Stimulated activated CD4-positive, alpha-beta T cell treated with anti-CD3 and anti-CD28 coated beads, Interleukin-12 subunit alpha, Interleukin-12 subunit beta, amount 100 ng/mL, for 24 hours (primary cell): Measurements from ENCODE around the gene FXYD4.
"Not testable (repeated sequence)": the region's sequence is repeated elsewhere in the genome, so short reads cannot be mapped to it uniquely, and the experiment has no call there.

Experiments used
- DNase-seq, 2 experiments: peaks; one replicate each; pipeline ENCODE4 v3.0.0-alpha.2; 2020; ENCODE audit warnings: low read depth in 2 of 2

The FXYD4 gene

GRCh38 chr10:43375401-43376020 is 4.1 kb downstream of the FXYD4 start:
- DNase-seq, result no peak

GRCh38 chr10:43376046-43376635 is 4.7 kb downstream of the FXYD4 start:
- no peak for DNase-seq

DNA sequence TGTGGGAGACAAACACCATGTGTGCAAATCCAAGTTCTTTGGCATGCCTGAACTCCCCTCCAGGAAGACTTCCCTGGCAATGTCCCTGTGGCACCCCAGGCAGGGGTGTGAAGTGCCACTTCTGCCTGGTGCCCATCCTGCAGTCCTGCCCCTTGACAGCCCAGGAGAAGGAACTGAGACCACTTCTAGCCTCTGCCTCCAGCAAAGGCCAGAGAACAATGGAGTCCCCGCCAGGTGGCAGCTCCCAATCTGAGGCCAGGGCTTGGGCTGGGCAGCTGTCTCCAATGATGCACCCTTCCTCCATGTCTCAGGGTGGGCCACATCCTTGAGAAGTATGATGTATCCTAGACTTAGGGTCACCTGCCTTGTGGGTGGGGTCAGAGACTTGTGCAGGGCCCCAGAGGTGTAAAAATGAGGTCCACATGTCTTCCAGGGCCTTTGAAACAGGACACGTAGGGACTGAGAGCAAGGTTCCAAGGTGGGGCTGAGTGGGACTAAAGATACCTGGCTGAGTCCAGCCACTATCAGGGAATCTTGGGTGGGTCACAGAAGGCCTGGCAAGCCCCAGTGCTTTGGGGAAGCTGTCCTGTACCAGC is 5.5 kb downstream of the FXYD4 start:
- no peak for DNase-seq

GRCh38 chr10:43377424-43377883 is 6.0 kb downstream of the FXYD4 start:
- DNase-seq, result no peak

DNA sequence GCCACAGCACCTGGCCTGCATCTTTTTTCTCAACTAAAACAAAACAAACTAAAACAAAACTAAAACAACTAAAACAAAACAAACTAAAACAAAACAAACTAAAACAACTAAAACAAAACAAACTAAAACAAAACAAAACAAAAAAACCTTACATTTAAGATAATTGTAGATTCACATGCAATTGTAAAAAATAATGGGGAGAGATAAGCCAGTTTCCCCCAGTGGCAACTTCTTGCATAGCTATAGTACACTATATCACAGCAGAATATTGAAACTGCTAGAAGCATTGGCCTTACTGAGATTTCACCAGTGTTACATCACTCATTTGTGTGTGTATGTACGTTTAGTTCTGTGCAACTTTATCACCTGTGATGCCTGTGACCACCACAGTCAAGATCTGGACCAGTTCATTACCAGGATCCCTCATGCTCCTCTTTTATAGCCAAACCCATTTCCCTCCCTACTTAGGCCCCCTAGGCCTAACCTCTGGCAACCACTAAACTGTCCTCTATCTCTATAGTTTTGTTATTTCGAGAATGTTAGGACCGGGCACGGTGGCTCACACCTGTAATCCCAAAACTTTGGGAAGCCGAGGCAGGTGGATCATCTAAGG is 9.3 kb downstream of the FXYD4 start:
- DNase-seq, result no peak

- DNase-seq, result no peak
These were observed 12.0 kb downstream of the FXYD4 start for GRCh38 chr10:43383204-43383971.

- no peak for DNase-seq
These were observed 13.1 kb downstream of the FXYD4 start for GRCh38 chr10:43384252-43385221.

- no peak for DNase-seq
These were observed 14.1 kb downstream of the FXYD4 start for GRCh38 chr10:43385412-43386004.

DNA sequence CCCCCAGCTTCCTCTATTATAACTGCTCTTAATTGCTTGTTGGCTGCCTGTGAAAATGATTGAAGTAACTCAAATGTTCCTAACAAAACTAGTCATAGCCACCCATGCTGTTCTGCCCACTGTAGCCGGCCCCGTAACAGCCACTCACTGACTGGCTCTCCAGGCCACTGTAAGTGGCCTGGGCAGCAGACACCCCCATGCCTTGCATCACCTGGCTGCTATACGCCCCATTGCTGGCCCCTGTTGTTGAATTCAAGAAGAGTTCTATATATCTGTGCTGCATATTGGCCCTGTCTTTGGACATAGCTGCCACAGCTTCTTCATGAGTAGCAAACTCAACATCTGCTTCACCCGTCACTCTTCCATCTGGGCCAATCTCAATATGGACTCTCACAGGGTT is 15.1 kb downstream of the FXYD4 start:
- DNase-seq, result no peak

DNA sequence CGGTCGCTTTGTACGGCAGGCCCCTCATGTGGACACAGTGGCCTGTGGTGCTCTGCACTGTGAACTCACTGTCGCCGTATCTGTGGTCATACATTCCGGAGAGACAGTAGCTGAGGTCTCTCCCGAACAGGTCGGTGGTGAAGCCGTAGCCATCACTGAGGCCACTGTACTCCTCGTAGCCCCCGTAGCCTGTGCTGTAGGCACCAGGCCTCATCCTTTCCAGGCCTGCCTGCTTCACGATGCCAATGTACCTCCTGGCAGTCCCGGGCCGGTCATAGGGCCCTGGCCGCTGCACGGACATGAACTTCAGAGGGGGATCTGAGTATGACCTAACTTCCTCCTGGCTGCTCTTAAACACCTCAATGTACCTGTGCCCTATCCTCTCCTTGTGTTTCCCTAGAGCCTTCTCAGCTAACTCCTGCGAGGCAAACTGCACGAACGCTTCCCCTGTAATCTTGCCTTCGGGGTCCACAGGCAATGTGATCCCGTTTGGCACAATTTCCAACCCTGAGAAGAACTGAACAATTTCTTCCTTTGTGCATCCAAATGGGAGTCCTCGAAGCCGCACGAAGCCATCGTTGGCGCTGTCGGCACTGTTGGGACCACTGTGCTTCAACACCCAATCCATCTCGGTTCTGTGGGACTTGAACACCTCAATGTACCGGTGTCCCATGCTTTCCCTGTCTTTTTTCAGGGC is 15.7 kb downstream of the FXYD4 start:
- no peak for DNase-seq

DNA sequence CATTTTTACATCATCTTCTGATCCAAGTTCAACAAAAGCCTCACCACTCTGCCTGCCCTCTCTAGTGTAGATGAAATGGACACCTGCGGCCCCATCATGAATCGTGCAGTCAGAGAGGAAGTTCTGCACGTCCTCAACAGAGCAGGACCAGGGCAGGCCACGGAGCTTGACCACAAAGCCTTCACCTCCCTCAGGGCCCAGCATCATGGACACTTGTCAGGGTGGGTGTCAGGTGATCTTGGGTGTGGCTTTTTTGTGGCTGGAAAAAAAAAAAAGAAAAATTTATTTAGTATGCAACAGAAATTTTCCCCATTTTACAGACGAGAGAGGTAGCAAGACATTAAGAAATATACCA is 16.2 kb downstream of the FXYD4 start:
- no peak for DNase-seq

GRCh38 chr10:43389867-43390266 is 18.4 kb downstream of the FXYD4 start:
- DNase-seq, result no peak

- DNase-seq, result no peak
These were observed 18.9 kb downstream of the FXYD4 start for GRCh38 chr10:43390333-43390732.

- DNase-seq, result no peak
These were observed 19.3 kb downstream of the FXYD4 start for GRCh38 chr10:43390759-43391158.

GRCh38 chr10:43391496-43391895 is 20.1 kb downstream of the FXYD4 start:
- DNase-seq, result no peak

- DNase-seq, result no peak
These were observed 21.3 kb downstream of the FXYD4 start for GRCh38 chr10:43392748-43393147.

DNA sequence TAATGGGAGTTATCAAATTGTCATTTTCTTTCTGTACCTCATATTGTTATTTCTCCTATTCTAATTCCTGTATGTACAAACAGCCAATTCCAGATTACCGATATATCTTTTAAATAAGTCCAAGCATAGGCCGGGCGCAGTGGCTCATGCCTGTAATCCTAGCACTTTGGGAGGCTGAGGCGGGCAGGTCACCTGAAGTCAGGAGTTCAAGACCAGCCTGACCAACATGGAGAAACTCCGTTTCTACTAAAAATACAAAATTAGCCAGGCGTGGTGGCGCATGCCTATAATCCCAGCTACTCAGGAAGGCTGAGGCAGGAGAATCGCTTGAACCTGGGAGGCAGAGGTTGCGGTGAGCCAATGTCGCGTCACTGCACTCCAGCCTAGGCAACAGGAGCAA is 21.8 kb downstream of the FXYD4 start:
- DNase-seq, result not testable (repeated sequence)

GRCh38 chr10:43393606-43394360 is 22.3 kb downstream of the FXYD4 start:
- no peak for DNase-seq

DNA sequence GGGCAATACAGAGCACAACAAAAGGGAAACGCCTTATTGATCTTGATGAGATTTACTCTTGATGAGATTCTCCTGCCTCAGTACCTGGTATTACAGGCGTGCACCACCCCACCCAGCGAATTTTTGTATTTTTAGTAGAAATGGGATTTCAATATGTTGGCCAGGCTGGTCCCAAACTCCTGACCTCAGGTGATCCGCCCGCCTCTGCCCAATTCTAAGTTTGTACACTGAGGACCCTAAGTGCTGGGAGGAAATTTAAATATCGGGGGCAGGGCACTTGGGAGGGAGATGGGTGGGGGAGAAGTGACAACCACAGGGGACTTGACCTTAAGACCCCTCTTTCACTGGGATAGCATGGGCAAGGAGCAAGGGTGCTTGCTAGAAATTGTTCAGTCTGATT is 23.4 kb downstream of the FXYD4 start:
- DNase-seq, result no peak
